Stimulated activated CD8-positive, alpha-beta memory T cell treated with anti-CD3 and anti-CD28 coated beads, Interleukin-2, amount 100 ng/mL, for 48 hours (primary cell): Measurements from ENCODE around the gene SERP1.

Experiments used
- DNase-seq, 2 donors: peaks; one replicate each; pipeline ENCODE4 v3.0.0-alpha.2; 2020; ENCODE audit warnings: low read depth in 2 of 2

Gene SERP1

DNA sequence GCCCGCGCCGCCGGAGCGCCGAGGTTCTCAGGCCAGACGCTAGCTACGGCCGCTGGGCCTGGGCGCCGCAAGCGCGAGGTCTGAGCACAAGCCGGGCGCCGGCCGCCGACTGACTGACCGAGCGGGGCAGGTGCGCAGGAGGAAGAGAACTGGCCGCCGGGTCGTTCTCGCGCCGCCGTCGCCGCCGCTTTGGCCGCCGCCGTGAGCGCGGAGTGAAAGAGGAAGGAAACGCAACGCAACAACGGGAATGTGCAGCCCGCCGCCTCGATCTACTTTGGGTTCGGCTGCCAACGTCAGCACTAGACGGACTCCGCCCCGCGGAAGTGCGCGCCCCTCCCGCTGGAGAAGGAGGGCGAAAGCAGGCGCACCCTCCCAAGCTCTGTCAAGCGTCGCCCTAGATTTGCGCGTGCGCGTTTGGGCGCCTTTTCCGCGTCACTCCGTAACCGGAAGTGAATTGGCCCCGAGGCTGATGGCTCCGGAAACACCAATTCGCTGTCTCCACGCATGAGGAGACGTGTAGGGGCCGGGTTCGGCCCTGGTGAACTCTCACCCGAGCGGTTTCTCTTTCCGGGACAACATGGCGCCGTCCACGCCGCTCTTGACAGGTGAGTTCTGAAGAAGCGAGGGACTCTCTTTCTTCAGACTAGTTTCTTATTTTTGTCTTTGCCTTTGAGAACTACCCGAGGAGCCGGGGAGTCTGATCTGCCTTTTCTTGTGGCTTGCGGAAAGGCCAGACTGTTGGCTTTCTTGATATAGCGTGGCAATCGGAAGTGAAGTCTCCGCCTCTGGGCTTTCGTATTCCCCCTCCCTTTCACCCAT, at the start of gene SERP1, which contains the start of gene EIF2A:
Gene SERP1, minus strand, starts transcription at position 271 of the 819 bp plus-strand sequence. CDS start 361 bp downstream, outside the sequence.
Gene EIF2A, plus strand, starts transcription at position 562 of the 819 bp plus-strand sequence. Its CDS starts 16 bp downstream, at position 578.
- peak; percentile 97 to 98 for DNase-seq

DNA sequence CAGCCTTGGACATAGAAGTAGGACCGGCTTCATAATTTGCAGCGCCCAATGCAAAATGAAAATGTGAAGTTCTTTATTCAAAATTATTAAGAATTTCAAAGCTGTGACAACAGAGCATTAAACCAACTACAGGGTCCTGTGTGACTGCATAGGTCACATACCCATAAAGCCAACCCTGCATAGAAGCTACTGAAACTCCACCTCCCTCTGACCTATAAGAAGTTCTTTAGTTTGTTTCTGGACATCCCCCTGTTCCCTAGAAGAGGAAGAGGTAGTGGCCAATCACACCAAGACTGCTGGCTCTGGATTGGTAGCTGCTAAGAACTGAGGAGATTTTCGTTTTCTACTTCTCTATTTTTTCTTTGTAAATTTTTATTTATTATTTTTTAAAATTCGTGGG, 47.9 kb upstream of the SERP1 start:
- DNase-seq = no peak

DNA sequence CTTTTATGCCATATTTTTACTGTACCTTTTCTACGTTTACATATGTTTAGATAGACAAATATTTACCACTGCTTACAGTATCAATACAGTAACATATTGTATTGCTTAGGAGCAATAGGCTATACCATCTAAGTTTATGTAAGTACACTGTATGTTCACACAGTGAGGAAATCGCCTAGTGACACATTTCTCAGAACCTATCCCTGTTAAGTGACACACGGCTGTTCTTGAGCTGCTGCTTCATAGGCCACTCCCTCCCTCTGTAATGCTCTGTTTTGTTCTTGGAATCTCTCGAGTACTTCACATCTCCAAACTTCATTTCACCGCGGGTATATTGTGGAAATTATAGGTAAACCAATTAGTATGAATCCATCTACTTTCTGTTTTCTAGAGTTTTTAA, 43.5 kb upstream of the SERP1 start:
- DNase-seq = no peak

DNA sequence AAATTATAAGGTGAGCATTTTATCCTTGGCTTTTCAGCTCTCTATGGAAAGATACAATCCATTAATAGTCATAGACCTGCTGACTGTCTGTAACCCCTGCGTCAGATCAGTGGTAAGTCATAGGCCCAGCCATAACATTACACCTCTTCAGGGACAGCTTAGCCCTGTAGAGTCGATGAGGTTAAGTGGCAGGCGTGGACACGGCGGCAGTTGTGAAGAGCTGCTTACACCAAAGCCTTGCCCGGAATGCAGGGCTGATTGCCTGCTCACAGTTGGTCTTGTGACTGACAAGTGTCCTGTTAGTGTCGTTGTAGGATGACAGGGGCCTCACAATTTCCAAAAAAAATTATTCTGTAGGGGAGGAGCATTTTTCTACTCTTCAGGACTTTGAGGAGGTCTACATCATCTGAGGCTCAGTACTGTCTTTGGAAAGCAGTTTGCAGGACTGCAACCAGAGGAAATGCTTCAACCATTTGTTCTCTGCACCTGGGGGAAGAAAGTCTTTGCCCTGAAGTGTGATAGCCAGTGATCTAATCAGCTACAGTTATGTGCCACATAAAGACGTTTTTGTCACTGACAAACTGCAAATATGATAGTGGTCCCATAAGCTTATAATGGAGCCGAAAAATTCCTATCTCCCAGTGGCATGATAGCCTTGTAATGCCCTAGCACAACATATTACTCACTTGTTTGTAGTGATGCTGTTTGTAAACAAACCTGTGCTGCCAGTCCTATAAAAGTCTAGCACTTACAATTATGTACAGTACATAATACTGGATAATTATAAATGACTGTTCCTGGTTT, 41.9 kb upstream of the SERP1 start:
- no peak for DNase-seq

DNA sequence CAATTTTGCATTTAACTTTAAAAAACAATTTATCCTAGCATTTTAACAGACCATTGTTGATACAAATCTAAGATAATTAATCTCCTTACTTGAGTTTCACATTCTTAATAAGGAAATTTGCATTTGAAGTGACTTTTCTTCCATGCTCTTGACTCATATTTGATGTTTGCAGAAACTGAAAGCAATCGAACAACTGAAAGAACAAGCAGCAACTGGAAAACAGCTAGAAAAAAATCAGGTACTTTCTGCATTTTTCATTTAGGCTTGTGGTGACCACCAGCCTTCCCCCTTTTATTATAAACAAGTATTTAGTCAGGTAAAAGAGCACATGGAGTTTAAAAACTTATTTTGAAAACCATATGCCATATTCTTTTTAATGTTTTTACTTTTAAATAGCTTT, 36.7 kb upstream of the SERP1 start:
- DNase-seq = no peak

DNA sequence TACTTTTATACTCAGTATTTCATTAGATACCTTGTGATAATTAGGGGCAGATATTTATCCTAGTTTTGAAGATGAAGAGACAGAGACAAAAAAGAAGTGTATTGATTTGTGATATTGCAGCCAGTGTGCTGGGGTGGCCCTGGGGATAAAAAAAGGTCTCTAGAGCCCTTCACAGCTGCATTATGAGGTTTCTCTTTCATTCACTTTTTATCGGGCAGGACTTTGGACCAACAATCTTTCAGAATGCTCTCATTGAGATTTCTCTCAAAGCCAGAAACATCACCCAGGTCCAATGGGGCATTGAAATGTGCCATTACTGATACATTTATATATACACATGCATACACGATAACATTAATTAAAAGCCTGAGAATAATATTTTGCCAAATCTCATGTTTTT, 36.3 kb upstream of the SERP1 start:
- no peak for DNase-seq

DNA sequence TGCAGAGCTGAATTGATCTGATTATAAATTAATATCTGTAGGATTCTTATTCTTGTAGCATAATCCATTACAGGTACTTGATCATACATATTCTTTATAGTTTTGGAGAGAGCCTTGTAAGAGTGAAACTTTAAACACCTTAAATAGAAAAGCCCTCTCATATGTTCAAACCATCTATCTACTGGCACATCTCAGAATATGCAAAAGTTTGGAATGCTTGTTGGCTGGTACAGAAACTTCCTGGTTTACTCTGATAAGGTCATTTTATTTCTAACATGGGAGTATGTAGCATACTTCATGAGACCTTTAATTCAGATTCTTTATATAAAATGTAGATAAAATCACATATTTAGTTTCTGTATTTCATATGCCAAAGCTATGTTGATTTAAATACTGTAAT, 34.9 kb upstream of the SERP1 start:
- no peak for DNase-seq

DNA sequence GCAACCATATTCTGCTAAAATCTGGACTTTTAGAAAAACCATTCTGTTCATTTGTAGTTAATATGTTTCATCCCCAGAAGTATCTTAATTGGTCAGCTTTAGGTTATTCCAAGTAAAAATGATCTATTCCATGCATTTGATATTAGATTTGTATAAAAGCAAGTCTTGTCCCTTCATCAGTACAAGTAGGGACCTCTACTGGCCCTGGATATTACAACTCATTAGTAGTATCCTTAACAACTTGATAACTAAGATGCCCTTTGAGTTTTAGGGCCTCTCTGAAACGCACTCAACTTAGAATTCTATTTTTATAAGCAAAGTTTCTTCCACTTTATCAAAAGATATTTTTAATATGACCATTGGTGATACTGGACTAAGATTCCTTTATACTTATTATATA, 31.6 kb upstream of the SERP1 start:
- DNase-seq = no peak

DNA sequence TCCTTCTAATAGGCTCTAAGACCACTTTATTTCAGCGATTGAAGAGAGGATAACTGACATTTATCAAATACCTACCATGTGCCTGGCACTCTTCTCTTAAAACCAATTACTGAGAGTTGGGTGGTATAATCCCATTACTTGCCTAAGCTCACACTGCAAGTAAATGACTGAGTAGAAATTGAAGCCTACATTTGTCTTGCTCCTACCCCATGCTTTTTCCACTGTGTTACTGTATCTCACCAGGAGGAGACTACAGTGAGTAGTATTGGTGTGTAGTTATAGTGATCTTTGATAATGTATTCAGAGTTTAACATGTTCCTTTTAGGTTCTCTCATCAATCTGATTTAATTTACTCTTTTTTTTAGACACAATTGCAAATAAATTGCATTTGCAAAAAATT, 21.0 kb upstream of the SERP1 start:
- DNase-seq = no peak

DNA sequence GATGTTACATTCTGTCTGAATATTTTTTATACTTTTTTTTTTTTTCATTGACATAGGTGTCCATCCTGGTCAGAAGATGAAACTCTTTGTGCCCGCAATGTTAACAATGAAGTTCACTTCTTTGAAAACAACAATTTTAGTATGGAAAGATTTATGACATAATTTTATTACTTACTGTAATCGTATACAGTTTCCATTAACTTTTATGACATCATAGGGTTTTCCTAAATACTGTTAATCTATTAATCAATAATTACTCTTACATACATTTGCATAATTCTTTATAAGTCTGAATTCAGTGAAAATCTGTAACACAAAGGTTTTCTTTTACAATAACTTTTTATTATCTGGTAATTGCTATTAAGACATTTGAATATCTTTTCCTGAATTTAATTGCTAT, 17.9 kb upstream of the SERP1 start:
- DNase-seq = no peak

DNA sequence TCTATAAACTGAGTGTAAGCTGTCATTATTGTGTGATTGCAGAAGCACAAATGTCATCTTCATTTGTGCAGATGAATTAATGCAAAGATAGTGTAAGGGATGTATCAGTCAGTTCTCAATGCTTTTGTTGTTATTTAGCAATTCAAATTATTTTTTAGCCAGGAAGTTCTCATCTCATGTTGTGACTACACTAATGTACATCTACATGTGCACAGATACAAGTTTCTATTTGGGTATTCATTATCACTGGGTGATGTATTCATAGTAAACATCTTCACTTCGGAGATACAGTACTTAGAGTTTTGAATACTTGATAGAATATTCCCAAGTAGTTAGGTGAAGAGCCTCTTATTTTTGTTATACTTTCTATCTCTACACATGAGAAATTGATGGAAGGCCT, 11.4 kb upstream of the SERP1 start:
- no peak for DNase-seq

DNA sequence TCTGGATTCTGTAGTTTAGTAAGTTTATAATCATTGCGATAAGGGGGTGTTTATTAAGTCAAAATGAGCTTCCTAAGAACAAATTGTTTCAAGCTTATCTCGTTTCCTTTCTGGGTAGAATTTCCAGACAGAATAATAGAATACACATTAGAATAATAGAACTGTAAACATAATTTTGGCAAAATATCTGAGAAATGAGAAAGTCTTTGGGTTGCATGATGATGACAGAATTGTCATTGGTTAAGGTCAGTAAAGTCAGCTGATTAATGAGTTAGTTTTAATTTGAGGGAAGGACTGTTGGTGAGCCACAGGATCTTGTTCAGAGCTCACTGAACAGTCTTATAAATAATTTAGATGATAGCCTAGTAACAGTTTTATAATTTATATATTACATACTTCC, 10.5 kb upstream of the SERP1 start:
- no peak for DNase-seq

DNA sequence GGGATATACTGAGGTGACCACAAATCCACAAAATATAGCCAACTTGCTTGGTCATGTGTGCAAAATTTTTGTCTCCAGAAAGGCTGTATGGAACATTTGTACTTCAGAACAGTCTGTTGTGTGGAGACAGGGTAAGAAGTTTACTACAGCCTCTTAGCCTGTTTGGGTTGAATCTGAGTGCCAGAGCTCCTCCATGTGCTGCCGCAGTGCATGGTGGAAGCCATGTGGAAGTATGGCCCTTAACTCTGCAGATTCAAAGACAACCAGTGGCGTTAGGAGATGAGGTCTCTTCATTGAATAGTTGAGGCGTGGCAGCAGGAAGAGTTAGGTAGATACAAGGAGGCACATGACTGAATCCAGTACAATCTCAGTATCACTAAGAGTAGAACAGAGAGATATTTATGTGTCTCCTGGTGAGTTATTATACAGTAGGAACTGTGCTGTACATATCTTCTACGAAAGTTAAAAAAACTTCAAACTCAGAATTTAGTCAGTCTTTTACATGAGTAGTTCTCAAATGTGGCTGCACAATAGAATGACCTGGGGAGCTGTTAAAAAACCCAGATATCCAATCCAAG, 9.7 kb upstream of the SERP1 start:
- no peak for DNase-seq

DNA sequence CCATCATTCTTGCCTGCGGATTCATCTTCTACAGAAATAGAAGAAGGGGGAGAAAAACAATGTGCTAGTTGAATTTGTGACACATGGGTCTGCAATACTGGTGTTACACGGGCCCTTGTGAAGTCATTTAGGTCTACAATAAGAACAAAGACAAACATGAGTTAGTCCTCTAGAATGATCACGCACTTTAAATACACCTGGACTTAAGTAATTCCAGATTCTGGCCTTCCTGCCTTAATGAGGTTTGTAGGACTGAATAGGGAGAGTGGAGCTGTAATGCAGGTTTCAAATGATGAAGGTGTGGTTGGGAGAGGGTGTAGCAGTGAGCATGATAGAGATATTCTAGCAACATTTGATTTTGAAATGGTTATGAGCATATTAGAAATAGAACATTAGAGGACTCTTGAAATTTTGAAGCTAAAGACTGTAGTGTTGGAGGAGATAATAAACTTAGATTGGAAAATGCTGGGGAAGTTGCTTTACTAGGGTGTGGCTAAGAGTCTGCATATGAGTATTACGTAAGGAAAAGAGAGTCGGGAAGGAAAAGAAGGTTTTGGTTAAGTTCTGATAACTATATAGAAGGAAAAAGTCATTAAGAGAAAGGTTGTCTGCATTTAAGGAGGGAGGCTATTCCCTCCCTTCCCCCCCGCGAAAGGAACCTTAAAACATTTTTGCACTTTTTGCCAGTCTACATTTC, 897 bp upstream of the SERP1 start:
- DNase-seq = no peak

DNA sequence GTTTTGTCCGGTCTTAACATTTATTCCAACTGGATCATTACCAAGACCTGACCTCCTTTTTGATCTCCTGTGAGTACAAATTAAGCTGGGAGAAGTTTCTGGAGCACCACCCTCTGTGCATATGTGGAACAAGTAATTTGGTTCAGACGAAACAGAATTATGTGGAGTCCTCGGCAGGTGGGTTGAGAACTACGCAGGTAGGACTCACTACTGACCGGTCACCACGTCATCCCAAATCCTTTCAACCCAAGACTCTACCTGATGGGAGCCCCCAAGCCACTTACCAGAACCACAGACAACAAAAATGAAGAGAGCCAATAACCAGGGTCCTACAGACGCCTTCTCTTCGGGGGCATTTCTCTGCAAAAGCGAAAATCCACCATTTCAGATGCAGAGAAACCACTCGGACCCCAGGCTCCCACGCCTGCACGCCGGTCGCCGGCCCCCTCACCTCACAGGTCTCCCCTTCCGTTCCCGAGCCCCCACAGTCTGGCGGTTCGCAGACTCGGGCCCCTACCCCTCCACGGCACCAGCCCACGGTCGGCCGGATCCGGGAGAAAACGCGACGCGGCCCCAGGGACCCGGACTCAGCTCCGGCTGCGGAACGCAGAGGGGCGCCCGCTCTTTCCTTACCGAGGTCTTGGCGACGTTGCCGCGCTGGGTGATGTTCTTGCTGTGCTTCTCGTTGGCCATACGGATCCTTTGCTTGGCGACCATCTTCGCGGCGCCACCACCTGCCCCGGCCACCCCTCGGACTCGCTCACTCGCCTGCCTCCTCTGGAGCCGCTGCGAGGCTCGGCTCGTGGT, 674 bp downstream of the SERP1 start:
- peak in 1 of 2 donors; percentile 27 for DNase-seq

DNA sequence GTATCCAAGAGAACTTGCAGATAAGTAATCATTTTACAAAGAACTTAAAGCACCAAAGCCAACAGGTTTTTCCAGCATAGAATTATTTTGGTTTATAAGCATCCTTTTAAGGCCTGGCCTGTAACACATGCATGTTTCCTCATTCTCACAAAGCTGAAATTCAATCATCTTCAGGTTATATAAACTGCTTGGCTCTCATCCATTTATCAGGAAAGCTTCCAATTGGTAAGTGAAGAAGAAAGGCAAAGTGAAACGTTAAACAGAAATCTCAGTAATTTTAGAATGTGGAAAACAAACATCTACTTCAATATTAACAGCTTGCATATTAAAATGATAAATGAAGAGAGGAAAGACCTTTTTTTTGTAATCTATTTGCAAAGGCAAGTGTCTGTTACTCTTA, 1.6 kb downstream of the SERP1 start:
- DNase-seq = no peak

DNA sequence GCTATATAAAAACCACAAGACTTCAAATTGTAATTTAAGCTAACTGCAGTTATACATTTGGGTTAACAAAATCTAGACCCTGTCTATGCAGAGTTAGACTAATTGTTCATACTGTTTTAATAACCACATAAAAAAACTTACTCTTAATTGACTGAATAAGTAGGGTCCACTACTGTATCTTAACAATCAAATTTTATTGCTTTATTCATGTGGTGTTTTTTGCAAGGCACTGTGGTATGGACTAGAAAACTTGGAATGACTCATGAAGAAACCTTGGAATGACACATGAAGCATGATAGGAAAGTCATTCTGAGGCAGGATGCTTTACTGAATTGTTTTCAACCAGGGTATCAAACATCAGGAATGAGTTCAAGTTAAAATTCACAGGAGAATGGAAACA, 2.3 kb downstream of the SERP1 start:
- no peak for DNase-seq

DNA sequence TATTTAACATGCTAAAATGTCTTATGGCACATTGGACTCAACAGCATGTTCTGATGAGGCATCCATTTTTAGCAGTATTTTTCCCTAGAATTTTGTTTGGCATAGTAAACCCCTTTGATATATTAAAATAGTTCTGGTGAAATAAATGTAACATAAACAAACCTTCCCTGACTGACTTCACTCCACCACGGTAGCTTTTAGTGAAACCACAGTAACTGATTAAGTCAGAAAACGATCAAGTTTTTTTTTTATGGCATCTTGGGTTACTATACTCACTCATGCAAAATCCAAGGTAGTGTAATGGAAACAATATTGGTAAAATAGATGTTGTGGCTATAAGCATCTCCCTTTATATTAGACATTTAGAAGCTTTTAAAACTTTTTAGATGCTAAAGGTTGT, 2.8 kb downstream of the SERP1 start:
- no peak for DNase-seq

DNA sequence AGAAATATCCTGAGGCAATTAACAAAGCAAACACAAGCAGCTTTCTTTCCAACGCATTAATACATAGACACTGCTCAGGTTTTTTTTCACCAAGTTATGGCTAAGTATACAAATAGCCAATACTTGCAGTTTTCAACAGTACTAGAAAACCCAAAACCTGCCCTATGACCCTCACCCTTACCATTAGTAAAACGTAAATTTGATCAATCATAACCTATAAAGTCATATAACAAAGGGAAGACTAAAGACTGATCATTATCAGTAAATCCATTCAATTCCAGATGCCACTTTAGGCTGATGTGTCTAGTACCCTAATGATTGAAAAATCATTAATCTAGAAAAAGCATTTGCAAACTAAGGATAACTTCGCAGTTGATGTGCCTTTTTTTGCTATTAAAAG, 3.2 kb downstream of the SERP1 start:
- DNase-seq = no peak

DNA sequence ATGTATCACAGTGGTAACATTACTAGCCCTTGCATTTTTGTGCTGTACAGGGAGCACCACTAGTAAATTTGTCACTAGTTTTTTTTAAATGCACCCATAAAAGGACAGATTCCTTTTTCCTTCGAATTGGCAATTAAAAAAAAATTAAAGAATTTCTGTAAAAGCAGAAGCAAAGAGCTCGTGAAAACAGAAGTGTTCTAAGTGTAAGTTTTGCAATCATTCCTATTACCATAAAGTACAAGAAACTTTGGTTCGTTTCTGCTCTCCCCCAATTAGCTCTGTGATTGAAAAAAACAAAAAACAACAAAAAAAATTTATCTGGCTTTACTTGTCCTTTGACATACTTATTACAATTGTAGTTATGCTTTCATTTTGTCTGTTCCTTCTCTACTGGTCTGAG, 5.3 kb downstream of the SERP1 start:
- DNase-seq = no peak

DNA sequence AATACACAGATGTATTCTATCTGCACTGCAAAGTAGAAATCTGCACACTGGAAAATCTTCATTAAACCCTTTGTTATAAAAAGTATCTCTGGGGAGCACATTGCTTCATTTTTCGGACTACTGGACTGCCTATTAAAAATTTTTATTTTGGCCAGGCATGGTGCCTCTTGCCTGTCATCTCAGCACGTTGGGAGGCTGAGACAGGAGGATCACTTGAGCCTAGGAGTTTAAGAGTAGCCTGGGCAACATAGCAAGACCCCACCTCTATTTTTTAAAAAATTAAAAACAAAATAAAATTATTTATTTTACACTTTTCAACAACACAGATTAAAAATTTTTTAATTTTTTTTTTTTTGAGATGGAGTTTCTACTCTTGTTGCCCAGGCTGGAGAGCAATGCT, 6.0 kb downstream of the SERP1 start:
- DNase-seq = no peak
